IPS-11a (cell line): ENCODE measurements around the gene CCHCR1.

ENCODE experiments used
- H3K4me3 ChIP-seq: one replicate; pipeline ENCODE4 v1.5.1; 2013; ENCODE audit warnings: low read depth, low read length, control low read depth

CCHCR1 gene

DNA sequence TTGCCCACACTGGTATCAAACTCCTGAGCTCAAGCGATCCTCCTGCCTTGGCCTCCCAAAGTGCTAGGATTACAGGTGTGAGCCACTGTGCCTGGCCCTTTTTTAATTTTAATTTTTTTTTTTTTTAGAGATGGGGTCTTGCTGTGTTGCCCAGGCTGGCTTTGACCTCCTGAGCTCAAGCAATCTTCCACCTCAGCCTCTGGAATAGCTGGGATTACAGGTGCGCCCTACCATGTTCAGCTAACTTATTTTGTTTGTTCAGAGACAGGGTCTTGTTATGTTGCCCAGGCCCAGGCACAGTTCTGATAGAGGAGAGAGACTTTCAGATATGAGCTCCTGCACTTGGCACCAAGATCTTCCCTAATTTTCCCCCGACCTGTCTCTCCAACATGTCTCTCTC lies 26.9 kb downstream of the CCHCR1 start:
- H3K4me3 ChIP-seq: no peak overlapping the region

DNA sequence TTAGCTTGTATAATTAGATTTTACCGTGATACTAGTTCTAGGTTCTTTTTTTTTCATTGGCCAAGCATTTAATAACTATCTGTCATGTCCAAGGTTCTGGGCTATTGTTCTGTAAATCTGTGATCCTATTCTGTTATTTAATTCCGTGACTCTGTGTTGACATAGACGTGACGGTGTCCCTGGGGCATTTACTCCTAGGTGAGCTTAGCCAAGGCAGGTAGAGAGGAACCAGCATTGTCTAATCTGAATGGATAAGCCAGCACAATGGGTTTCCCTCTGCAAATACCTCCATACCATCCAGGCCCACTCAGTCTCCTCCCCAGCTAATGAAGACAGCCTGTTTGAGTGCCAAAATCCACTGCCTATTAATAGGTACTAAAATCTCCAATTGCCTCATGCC lies 28.5 kb downstream of the CCHCR1 start:
- no peak overlapping the region for H3K4me3 ChIP-seq

DNA sequence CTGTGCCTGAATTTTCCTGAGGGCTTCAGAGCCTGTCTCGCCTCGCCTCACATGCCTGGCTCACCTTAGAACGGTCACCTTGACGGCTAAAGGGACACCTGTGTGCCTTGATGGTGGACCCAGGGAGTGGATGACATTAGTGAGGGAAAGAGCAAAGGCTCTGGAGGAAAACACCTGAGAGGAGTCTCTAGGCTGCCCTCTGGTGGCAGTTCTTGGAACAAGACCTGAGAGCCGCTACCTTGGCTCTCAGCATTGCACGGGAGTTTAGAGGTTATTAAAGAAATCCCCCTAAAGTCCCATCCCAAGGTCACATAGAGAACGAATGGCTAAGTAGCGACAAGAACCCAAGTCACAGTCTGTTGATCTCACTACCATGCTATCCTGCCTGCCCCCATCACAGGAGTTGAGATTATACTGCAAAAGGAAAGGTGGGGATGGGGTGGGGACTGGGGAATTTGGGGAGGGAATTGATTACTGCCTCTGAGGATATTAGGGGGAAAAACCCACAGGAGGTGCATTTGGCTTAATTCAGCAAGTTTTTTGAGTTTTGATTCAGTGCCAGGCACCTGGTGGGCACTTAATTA lies 29.4 kb downstream of the CCHCR1 start:
- no peak overlapping the region for H3K4me3 ChIP-seq

DNA sequence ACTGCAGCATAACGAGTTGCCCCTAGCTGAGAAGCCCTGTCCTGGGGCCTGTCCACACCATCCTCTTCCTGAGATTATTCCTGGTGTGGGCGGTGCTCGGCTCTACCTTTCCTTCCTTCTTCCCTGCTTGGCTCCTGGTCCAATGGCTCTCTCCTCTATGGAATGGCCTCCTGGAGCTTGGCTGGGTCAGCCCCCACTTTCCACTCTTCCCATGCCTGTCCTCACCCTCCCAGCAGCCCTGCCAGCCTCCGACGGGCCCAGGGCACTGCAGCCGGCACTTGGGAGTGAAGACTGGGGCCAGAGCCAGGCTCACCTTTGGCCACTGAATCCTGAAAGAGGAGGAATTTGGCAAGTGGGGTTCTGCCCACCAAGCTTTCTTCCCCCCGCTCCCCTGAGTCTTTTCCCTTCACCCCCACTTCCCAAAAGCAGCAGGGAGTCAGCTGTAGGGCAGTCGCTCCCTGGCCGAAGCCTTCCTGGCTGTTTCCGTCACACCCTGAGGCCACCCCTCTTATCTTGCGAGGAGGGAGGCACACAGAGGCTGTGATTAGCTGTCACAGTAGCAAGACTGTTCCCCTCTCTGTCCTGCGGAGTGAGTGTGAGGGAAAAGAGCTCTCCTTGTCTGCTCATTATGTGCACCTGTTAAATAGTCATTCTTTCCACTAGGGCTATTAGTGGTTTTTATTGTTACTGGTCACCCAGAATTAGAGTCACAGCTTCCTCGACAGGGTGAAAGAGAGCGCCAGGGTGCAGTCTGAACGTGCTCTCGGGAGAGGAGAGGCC lies 31.0 kb downstream of the CCHCR1 start:
- no peak overlapping the region for H3K4me3 ChIP-seq

DNA sequence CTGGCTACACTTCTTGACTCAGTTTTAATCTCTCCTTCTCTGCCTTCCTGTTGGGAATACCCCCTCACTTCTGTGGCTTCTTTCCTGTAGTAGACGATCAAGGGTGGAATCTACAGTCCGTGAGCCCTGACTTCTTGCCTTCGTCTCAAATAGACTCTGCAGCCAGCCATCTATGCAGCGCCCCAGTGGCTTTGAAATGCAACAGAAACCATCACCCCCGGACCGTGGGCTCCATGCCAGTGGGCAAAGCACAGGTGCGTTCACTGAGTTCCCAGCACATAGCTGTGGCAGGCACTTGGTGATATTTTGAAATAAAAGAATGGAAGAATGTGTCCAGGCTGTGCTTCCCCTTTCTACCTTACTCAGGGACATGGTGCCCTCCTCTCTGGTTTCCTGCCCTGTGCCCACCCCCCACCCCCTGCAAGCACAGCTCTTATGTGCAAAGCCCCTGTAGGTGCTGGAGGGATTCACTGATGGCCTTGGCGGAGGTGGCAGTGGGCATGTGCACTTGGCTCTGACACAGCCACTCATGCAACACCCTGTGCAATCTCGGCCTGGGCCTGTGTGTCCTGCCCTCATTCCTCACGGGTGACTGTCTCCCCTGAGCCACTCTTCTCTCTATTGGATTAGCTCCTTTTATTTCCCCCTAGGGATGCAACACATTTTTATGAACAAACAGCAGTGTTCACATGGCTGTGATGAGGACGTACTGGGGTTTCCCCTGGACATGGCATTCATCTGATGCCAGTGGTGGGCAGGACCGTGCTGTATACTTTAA lies 31.8 kb downstream of the CCHCR1 start:
- no peak overlapping the region for H3K4me3 ChIP-seq

DNA sequence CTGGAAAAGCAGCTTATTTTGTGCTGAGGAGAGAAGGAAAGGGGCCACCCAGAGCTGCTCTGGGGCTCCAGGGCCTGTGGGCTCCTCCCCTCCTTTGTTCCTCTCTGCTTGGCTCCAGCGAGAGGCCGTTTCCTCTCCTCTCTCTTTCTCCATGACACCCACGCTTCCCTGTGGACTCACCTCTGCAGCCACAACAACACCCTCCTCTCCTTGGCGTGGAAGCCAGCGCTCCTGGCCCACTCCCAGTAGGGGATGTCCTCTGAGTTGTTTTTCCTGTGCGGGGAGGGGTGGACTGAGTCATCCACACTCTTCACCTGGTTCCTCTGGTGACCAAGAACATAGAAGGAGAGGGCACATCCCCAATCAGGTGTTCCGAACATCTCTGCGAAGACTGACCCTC lies 32.4 kb downstream of the CCHCR1 start:
- no peak overlapping the region for H3K4me3 ChIP-seq

DNA sequence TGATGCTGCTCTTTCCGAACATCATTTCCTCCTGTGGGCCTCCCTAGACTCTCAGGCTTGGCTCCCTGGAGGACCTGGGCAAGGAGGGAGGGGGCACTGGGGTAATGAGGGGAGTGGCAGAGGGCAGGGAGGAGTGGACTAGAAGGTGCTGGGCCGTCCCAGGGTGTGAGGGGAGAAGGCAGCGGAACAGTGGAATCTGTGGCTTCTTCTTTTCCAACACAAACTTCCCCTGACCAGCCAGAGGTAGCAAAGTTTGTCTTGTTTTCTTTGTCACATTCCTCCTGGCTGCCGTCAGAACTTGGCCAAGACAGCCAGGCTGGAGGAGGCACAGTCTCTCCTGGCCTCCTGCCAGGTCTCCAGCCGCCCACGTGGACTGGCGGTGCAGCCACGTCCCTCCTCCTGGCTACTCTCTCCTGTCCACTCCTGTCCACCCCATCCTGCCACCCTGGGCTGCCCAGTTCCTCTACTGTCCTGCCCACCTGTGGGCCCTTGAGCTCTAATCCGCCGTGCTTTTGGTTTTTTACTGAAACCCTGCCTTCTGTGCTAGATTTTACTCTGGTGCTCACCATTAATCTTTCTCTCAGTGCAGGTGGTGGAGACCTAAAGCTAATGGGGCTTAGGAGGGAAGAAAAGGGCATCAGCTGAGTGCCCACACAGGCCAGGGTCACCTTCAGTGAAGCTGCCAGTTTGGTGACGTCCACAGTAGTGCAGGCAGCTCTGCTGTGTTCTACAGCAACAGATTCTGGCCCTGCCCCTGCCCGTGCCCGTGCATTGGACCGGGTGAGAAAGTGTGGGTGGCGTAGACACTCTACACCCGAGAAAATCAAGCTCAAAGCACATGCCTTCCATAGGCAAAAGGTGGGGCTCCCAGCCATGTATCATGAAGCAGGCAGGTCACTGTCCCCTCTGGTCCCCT lies 34.6 kb downstream of the CCHCR1 start:
- H3K4me3 ChIP-seq: no peak overlapping the region

DNA sequence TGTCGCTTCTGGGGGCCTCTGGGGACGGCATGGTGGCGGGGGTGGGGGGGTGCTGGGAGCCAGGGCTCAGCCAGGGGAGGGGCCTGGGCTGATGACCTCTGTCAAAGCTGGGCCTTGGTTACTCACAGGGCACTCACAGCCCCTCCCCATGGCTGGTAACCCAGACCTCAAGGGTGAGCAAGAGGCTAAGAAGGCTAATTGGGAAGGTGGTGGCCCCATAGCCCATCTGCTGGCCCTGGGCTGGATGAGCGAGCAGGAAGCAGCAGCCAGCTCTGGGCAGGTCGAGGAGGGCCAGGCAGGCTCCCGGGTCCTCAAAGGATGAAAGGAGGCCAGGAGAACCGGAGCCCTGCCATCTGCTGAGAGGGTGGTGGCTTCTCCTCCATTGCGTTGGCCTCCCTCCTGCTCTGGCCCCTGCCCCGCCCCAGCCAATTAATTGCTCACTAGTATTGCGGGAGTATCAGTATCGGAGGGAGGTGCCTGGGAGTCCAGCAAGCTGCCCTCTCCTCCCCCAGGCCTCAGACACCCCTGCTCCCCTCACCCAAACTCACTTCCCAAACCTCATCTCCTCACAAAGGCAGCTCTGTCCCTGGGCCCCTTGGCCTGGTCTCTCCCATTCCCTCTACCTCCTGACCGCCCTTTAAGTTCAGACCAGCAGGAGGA lies 36.3 kb downstream of the CCHCR1 start:
- no peak overlapping the region for H3K4me3 ChIP-seq

DNA sequence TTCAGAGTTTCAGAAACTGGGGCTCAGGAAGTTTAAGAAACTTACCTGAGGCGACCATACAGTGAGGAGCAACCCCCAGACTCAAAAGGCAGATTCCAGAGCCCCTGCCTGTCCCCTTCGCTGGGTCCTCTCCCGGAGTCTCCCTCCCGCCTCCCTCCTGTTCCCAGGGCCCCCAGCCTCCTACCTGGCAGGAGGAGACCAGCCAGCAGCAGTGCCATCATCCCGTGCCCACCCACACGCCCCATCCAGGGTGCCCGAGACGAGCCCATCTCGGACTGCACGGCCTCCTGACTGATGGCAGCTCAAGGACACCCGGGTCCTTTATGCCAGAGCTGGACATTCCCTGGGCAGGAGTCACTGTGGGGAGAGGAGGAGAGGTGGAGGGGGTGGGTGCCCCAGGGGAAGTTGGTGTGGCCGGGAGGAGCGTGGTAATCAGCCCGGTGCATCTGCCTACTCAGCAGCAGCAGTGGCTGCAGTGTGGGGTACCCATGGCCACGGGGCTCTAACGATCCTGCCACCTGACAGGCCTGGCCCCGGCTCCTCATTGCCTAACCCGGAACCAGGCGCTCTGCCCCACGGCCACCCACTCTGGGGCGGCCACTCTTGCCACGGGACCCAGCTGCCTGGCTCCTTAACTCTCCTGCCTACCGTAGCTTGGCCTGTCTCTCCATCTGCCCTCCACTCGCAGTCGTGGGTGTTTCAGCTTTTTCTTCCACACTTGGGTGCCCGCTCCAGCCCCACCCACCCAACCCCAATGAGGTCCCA lies 37.3 kb downstream of the CCHCR1 start, which contains the start of gene CDSN:
TSS of gene CDSN (minus strand) at position 296 of the 765 bp plus-strand sequence. CDS start at position 269, 27 bp downstream.
- H3K4me3 ChIP-seq: no peak within 1 kb of the TSS

DNA sequence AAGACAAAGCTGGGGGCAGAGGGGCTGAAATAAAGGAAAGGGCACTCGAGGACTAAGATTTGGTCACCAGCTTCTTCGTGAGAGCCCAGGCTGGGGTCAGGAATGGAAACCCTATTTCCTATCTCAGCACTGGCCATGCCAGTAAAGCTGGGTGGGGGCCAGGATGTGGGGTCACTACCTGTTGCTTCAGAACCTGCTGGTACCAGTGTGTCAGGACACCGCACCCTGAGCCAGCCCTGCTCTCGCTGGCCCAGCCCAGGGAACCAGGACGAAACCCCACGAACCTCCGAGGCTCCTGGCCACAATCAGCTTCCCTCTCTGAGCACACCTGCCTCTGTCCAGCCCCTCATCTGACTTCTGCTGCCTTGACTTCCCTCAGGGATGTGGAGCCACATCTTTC lies 39.4 kb downstream of the CCHCR1 start:
- no peak overlapping the region for H3K4me3 ChIP-seq

DNA sequence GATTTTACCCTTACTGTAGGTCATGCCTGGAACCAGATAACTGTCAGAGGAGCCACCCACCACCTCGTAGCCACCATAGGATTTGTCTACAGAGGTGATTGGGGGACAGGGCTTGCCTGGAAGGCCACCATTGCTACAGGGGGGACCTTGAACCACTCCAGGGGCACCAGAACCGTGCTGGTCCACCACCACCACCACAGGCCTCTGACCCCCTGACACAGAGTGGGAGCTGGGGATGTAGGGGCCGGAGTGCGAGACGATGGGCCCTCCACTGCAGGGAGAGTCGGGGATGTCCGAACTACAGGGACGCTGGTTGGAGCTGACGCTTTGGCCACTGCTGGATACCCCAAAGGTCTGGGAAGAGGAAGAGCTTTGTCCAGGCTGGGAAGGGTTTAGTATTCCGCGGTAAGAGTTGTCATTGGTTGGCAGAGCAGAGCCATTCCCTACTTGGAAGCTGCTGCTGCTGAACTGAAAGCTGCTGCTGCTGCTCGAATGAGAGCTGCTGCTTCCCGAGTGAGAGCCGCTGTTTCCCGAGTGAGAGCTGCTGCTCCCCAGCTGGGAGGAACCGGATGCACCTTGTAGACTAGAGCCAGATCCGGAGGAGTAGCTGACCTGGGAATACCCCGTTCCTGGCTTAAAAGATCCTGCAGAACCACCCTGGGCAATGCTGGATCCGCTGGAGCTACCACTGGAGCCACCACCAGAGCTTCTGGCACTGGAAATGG lies 40.8 kb downstream of the CCHCR1 start:
- no peak overlapping the region for H3K4me3 ChIP-seq

DNA sequence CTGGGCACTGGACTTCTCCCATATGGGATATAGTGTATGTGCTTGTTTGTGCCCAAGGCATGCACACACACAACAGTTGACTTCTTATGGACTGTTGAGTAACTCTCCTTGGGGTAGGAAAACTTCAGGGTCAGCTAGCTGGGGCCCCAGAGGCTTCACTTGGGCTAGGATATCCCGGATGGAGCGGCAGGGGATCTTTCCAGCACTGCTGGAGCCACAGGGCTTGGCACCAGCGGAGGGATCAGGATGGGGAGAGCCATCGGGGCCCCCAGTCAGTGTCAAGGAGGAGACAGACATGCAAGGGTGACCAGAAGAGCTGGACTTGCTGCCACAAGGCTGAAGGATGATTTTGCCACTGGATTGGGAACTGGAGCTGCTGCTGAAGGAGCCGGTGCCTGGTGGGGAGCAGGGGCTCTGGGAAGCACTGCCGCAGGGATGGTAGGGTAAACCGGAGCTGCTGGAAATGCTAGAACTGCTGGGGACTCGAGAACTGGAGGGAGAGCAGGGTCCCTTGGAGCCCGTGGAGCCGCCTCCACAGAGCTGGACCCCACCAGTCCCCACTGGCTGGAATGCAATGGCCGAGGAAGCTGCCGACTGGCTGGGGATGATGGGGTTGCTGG lies 41.6 kb downstream of the CCHCR1 start:
- H3K4me3 ChIP-seq: no peak overlapping the region

DNA sequence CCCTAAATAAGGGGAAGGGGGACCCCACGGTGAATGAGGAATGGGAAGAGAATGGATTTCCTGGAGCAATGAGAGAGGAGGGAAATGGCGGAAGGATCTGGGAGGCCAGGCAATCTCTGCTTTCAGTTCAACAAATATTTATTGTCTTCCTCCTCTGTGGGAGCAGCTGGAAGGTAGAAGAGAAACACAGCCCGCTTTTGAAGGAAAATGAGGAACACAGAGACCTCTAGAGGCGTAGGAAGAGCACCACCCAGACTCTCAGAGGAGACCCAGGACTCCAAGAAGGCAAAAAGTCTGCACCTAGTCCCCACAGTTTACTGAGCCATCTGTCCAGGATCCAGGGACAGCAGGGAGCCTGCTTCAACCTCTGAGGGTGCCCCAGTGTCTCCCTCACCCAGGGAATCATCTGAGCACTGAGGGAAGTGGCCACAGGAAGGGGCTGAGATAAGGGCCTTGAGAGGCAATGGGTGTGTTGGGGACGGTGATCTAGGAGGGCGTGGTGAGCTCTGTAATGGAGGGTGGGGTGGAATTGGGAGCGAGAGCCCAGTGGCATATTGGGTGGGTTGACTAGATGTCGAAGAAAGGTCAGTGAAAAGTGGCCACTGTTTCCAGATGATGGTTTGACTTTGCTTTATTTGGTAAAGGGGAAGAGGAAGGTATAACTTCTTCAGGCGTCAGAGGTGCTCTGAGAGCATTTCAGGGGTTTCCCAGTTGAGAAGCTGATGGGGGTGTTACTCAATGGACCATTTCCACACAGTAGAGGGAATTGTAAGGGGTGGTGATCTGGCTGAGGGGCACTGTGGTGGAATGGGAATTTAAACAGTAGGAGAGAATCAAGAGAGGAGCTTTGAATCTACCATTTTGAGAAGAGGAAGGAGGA lies 42.4 kb downstream of the CCHCR1 start:
- H3K4me3 ChIP-seq: no peak overlapping the region

DNA sequence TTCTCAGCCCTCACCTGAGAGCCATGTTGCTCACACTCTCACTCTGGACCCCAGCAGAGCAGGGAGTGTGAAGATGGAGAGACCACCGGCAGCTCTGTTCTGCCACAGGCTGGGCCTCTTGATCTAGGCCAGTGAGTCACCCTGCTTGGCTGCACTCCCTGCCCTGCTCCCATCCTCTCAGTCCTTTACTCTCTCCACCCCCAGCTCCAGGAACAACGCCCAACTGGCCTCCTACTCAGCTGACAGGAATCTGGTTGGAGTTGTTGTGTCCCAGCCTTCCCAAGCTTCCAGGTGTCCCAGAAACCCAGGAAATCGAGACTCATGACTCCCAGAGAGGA lies 43.1 kb downstream of the CCHCR1 start, which contains the start of gene PSORS1C1:
TSS of gene PSORS1C1 (plus strand) at position 260 of the 338 bp plus-strand sequence. CDS start 14,833 bp downstream, outside the sequence.
- H3K4me3 ChIP-seq: no peak within 1 kb of the TSS

DNA sequence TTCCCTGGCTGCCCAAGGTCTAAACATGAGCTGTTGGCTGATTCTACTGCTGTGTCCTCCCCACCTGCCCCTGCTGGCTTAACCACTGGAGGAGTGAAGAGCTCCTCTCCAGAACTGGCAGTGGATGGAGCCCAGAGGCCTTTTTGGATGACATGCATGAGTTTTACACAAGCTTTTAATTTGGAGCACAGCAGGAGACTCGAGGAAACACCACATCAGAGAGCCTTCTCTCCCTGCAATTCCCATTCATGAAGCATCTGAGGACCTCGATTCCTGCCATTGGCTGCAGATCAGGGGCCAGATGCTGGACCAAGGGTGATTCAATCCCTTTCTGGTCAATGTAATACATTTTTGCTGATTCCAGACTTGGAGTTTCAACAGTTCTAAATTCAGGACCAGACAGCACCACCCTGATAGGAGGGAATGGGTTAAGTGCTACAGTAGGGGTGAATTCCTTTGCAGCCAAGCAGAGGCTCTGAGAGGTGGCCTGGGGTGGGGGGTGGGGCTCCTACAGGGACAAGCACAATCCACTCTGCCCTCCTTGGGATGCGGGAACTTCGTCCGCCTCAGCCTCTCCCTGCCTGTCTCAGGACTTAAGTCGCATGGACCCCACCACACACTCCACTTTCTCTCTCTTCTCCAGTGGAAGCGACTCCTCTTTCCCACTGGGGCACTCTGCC lies 43.6 kb downstream of the CCHCR1 start:
- H3K4me3 ChIP-seq: no peak overlapping the region

DNA sequence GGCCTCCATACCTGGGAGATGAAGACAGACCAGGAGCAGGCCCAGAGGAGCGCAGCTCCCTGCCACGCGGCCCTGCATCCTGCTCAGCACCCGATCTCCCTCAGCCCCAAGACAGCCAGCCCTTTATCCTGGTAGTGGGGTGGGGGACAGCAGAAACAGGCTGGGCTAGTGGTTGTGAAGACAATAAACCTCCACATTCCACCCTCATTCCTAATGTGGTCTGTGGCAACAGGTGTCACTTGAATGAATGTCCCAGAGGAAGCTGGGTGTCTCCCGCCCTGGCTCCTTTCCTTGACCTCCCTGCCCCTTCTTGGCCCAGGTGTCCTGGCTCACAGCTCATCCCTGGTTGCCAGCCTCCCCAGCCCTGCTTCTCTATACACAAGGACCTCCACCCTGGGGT lies 45.1 kb downstream of the CCHCR1 start, which contains the start of gene C6orf15:
TSS of gene C6orf15 (minus strand) at position 98 of the 400 bp plus-strand sequence. CDS start at position 78, 20 bp downstream.
- no peak within 1 kb of the TSS for H3K4me3 ChIP-seq

DNA sequence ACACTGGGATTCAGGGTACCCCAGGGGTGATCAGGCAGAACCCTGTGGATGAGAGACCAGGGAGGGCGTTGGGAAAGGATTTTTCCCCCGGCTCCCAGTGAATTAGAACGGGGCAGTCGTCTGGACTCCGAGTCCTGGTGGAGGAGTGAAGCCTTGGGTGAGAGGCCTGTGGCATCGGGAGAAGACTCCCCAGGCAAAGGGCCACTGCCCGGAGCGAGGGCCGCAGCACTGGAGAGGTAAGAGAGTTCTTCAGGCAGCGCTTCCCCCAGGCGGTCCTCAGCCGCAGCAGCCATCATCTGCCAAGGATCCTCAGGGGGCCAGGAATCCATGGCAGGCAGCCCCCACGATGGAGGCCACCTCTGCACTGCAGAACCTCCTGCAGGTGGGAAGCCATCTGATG lies 45.9 kb downstream of the CCHCR1 start:
- no peak overlapping the region for H3K4me3 ChIP-seq
